ENCODE measurements around the gene ITGB6.

DNA sequence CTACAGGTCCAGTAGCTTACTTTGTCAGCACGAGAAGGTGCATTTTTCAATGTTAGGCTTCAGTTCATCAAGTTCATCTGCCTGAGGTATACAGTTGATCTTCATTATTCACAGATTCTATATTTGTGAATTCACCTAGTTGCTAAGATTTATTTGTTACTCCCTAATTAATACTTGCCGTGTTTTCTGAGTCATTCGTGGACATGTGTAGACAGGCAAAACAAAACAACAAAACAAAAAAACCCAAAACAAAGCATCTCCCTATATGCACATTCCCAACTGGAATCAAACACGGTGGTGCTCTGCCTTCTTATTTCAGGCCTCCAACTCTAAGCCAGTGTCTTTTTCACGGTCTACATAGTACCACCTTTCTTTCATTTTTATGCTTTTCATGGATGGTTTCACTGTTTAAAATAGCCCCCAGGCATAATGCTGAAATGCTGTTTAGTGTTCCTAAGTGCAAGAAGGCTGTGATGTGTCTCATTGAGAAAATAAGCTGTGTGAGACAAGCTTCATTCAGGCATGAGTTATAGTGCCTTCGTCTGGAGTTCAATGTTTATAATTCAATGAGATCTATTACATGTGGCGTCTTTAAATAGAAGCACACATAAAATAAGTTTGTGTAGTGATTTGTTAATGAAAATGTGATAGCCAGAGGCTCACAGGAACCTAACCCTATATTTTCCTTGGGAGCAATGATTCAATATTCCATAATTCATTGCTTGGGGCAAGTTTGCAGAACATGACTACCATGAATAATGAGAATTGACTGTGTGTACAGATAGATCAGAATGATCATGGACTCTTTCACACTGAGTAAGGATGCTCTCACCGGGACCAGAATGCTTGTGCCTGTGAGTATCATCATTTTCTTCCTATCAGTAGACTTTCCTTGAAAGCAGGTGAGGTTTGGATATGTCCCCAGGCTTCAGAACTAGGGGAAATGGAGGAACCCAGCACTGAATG is 24.6 kb downstream of the ITGB6 start:
- no peak for TF ChIP-seq TCF4 (CRISPR knock-in tag; IDR thresholded peaks at IDR 0.05; ENCODE audit: borderline replicate concordance)
- TF ChIP-seq, protein P1, sequence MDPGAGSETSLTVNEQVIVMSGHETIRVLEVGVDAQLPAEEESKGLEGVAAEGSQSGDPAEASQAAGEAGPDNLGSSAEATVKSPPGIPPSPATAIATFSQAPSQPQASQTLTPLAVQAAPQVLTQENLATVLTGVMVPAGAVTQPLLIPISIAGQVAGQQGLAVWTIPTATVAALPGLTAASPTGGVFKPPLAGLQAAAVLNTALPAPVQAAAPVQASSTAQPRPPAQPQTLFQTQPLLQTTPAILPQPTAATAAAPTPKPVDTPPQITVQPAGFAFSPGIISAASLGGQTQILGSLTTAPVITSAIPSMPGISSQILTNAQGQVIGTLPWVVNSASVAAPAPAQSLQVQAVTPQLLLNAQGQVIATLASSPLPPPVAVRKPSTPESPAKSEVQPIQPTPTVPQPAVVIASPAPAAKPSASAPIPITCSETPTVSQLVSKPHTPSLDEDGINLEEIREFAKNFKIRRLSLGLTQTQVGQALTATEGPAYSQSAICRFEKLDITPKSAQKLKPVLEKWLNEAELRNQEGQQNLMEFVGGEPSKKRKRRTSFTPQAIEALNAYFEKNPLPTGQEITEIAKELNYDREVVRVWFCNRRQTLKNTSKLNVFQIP (CRISPR knock-in tag; IDR thresholded peaks at IDR 0.05; ENCODE audit: borderline replicate concordance, low read depth), result no peak
- TF ChIP-seq RARB (CRISPR knock-in tag; IDR thresholded peaks at IDR 0.05), result no peak
- TF ChIP-seq SNAI2 (CRISPR knock-in tag; IDR thresholded peaks at IDR 0.05), result no peak
